Measurements from ENCODE around the gene AP1B1. TPM values are rescaled to one million over a fixed set of nuclear protein-coding genes. Genes with fewer than 3 reads are reported as not detected.

AP1B1 gene
- polyA plus RNA-seq, 2 of the 4 experiments (the other 2 are of a cell fraction): 22.5 to 27.0 TPM

GRCh38 chr22:29314537-29315285 is 73.7 kb downstream of the AP1B1 start:
- Histone ChIP-seq H3K4me1 (peaks cover 24% of the 10 kb centered on the region), H3K27ac (peak overlapping the region in 1 of 2 experiments; percentile 59; a peak in 3 of 6 replicates), H3K4me3 (peak overlapping the region; percentile 42), H3K9me3 (no peaks in the 10 kb centered on the region), H3K4me2 (peak overlapping the region; percentile 83)
- no peak for FAIRE-seq
- ATAC-seq: peak; percentile 4 to 5; a peak in 3 of 6 replicates
- DNase-seq (ENCODE audit: low read depth in 1 of 2, low spot score in 1 of 2): no peak
- ChIA-PET POLR2A (no interaction called here), CTCF (interaction anchor here (0.6 to 2.2 kb wide), 5 partner anchors 9 to 156 kb away, joined by 3 to 10 read pairs (median 5); no protein-coding TSS in a partner anchor)
- TF ChIP-seq MAX (IDR thresholded peaks at IDR 0.05) (peak; percentile 17; the same call in 1 of the 2 replicates), CHD2 (IDR thresholded peaks at IDR 0.05; ENCODE audit: low read length, partially characterized antibody) (no peak), HDAC2 (IDR thresholded peaks at IDR 0.05) (no peak), POLR2A (IDR thresholded peaks at IDR 0.05; ENCODE audit: low read length) (no peak)
- WGBS (ENCODE audit: missing lambda C conversion rate): 18% methylated on average over 15 of the region's 69 CpGs

GRCh38 chr22:29313576-29314466 is 74.5 kb downstream of the AP1B1 start:
- WGBS (ENCODE audit: missing lambda C conversion rate): 83% methylated on average over 41 of the region's 51 CpGs
- H3K4me3 ChIP-seq: no peak overlapping the region
- no peaks in the 10 kb centered on the region for H3K9me3 ChIP-seq
- H3K27ac ChIP-seq: no peak overlapping the region
- no peak for TF ChIP-seq CBX8 (IDR thresholded peaks at IDR 0.05)
- TF ChIP-seq BCL3 (IDR thresholded peaks at IDR 0.05): no peak
- no peak for TF ChIP-seq BHLHE40 (IDR thresholded peaks at IDR 0.05; ENCODE audit: low read depth, low read length)
- TF ChIP-seq USF2 (IDR thresholded peaks at IDR 0.05): no peak
- TF ChIP-seq MAX (IDR thresholded peaks at IDR 0.05): no peak
- TF ChIP-seq HOXB13 (CRISPR knock-in tag; IDR thresholded peaks at IDR 0.05; ENCODE audit: low read depth): no peak
- TF ChIP-seq MAFK (IDR thresholded peaks at IDR 0.05; ENCODE audit: partially characterized antibody): no peak
- no peak for TF ChIP-seq NFE2L2 (conservative IDR thresholded peaks at IDR 0.05; ENCODE audit: low read length)
- TF ChIP-seq HEYL (CRISPR knock-in tag; IDR thresholded peaks at IDR 0.05): no peak
- no peak for TF ChIP-seq CTCF (IDR thresholded peaks at IDR 0.05)
- no peak for TF ChIP-seq HOXB5 (CRISPR knock-in tag; IDR thresholded peaks at IDR 0.05)
- ChIA-PET CTCF (interaction anchor here (1.0 to 2.8 kb wide), 9 partner anchors 7 to 157 kb away, joined by 3 to 11 read pairs (median 5); no protein-coding TSS in a partner anchor), POLR2A (no interaction called here)
- no peak for ATAC-seq
- peaks cover 33% of the 10 kb centered on the region for H3K4me1 ChIP-seq
- H3K4me2 ChIP-seq: no peak overlapping the region
- FAIRE-seq: no peak
- DNase-seq (ENCODE audit: low read depth in 1 of 2, low spot score in 1 of 2): no peak

- ChIA-PET CTCF (interaction anchor here (0.6 to 2.9 kb wide), 11 partner anchors 8 to 46 kb away, joined by 3 to 13 read pairs (median 4); no protein-coding TSS in a partner anchor), POLR2A (no interaction called here)
- Histone ChIP-seq H3K27ac (no peak overlapping the region), H3K4me3 (no peak overlapping the region), H3K4me1 (peaks cover 40% of the 10 kb centered on the region), H3K9me3 (no peaks in the 10 kb centered on the region), H3K4me2 (no peak overlapping the region)
- TF ChIP-seq CTCF (IDR thresholded peaks at IDR 0.05) (peak; percentile 28; the same call in 2 of the 3 replicates), USF2 (IDR thresholded peaks at IDR 0.05) (peak; percentile 31; the same call in 1 of the 2 replicates), TP53 (CRISPR knock-in tag; IDR thresholded peaks at IDR 0.05) (no peak)
- WGBS (ENCODE audit: missing lambda C conversion rate): 67% methylated on average over 25 of the region's 44 CpGs
- DNase-seq (ENCODE audit: low read depth in 1 of 2, low spot score in 1 of 2) (peak in 1 of 2 experiments; percentile 70), FAIRE-seq (no peak), ATAC-seq (peak in 1 of 2 experiments; percentile 8; a peak in 3 of 6 replicates)
These were observed 75.2 kb downstream of the AP1B1 start for GRCh38 chr22:29313126-29313575.

Data from A549 (cell line).